Suppressor macrophage treated with lipopolysaccharide for 1 hour (primary cell): ENCODE results near the gene IQCK.
"Not testable (repeated sequence)": the region's sequence is repeated elsewhere in the genome, so short reads cannot be mapped to it uniquely, and the experiment has no call there.

Experiments
- DNase-seq, 3 donors: peaks; one replicate each; pipeline ENCODE4 v3.0.0-alpha.2; 2020 to 2022

Gene IQCK

DNA sequence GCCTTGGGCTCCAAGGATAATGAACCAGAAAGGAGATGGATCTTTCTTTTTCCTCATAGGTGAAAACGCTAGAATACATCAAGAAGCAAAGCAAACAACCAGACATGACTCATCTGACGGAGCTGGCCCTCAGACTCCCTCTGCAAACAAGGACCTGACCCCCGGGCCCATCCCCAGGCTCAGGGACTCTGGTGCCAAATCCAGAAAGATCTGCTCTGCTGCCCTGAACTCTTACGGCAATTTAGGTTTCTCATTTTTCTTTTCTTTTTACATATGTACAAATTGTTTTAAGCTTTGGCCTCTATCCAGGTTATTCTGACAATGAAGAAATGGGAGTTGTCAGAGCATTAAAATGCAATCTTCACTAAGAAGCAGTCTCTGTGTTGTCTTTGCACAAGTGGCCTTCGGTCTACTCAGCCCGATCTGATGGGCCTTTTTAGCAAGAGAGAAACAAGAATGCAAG lies 17.7 kb upstream of the IQCK start:
- DNase-seq: no peak

DNA sequence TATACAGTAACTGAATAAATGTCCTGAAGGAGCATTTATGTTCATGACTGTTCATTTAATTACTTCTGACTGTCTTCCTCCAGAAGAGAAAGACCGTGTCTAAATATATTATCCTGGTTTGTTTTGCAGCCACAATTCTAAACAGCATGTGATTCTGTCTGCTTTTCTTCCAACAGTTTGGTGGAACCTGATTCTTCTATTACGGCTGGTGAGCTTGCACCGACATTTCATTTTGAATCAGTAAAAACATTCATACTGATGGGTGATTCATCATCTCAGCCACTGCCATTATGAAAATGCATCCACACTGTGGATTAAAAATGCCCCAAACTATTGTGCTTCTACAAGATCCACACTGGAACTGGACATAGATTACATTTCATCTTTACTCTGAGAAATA lies 17.0 kb upstream of the IQCK start:
- no peak for DNase-seq

DNA sequence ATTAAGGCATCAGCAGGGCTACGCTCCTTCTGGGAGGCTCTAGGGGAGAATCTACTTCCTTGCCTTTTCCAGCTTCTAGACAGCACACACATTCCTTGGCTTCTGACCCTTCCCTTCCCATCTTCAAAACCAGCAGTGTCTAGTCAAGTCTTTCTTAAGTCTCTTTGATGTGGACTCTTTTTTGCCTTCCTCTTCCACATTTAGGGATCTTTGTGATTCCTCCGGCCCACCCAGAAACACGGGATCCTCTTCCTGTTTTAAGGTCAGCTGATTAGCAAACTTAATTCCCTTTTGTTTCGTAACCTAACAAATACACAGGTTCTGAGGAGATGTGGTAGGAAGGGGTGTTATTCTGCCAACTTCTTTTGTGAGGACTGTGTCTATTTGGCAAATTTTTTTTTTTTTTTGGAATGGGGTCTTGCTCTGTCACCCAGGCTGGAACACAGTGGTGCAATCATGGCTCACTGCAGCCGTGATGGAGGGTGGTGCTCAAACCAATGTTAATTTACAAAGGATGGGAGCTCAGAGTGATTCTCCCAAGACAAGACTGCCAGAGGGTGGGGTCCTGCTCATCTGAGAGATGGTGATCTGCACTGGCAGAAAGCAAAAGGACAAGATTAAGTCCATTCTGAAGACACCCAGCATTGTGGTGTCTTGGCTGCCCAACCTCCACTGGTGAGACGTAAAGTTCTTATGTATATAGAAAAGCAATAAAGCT lies 14.7 kb upstream of the IQCK start:
- peak; percentile 57 to 71 (median 69) for DNase-seq

DNA sequence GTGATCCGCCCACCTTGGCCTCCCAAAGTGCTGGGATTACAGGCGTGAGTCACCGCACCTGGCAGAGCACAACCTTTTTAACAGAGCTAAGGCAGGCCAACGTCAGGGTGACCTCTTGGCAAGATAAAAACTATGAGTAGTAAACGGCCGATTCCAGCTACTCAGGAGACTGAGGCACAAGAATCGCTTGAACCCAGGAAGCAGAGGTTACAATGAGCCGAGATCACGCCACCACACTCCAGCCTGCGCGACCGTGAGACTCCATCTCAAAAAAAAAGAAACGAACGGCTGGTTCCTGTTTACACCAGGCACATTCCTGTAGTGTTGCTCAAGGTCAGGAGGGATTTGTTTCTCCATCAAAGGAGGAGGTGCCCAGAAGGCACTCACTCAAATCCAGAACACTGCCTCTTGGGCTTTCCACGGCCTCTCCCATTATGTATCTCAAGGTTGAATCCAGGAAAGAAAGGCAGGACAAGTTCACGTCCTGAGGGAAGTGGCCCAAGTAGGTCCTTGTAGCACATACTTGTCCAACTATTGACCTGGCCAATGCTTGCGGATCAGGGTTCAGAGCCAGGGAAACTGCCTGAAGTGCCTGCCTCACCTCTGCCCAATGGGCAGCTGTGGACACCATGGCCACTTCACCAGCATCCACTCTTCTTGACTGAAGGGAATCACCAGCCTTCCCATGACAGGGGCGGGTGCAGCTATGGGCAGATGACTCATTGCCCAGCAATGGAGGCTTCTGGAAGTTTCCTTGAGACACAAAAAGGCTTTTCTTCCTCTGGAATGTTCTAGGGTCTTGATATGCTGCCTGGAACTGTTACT lies 13.5 kb upstream of the IQCK start:
- DNase-seq: peak in 2 of 3 donors; percentile 29 to 34

GRCh38 chr16:19705146-19705501 lies 12.9 kb upstream of the IQCK start:
- no peak for DNase-seq

GRCh38 chr16:19705843-19706242 lies 12.2 kb upstream of the IQCK start:
- DNase-seq: peak; percentile 24 to 38 (median 30)

DNA sequence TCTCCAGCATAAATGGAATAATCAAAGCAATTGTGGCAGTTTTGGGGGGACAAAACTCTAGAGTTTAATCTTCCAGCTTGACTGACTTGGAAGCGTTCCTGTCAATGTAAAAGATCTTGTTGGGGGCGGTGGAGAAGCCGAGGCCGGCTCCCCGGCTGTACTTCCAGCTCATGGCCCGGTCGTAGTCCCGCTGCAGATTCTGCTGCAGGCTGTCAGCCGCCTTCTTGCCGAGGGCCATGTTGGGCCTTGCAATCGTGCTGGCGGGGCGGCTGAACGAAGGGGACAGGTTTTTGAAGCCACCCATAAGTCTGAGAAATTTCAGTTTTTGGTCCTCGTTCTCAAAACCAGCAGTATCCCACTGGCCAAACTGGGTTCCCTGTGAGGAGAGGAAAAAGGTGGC lies 11.2 kb upstream of the IQCK start:
- no peak for DNase-seq

DNA sequence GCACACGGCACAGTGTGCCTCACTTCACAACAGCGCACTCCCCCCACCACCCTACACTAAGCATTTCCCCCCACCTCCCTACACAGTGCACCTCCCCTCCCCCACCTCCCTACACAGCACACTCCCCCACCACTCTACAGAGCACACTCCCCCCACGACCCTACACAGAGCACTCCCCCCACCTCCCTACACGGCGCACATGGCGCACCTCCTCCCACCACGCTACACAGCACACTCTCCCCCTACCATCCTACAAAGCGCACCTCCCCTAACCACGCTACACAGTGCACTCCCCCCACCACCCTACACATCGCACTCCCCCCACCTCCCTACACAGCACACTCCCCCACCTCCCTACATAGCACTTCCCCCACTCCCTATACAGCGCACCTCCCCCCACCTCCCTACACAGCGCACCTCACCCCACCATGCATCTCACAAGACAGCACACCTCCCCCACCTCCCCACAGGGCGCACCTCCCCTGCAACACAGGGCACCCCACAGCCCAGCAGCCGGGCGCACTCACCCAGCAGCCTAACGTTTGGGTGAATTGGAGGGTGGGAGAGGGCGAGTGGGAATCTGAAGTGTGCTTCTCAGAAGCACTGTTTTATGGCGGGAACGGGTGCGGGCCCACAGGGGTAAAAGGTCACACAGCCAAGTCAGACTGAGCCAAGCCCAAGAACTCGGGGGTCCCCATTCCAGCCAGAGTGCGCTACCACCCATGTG lies 10.3 kb upstream of the IQCK start:
- no peak for DNase-seq

DNA sequence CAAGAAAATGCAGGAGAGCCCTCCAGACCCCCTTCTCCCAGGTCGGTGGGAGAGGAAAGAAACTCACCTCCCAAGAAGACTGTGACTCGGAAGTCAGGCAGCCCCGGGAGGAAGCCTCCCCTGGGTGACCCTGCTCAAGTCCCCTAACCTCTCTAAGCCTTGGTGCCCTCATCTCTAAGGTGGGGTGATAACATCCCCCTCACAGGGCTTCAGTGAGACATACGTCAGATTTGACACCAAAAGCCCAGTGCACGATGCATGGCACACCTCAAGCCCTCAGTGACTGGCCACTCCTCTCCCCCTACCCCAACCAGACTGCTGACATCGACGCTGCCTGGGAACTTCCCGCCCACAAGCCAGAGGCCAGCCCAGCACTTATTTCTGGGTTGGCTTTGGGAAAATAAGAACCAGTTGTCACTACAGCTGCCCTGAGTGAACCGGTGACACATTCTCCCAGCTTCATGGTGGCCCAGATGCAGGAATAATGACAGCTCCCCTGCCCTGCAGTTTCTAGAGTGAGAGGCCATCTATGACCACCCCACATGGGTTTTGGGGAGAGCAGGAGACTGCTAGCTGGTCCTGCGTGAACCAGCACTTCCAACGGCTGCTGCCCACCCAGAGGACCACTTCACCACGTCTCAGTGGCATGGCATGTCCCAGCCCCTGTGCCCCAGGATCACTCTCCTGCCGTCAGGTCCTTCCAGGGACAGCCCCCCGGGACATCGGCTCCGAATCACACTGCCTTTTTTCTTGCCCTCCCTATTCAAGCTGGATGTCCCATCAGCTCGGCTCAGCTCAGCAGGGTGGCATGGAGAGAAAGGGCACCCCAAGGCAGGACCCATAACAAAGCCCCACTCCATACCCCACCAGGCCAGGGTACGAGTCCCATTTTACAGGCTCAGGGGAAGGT lies 9.5 kb upstream of the IQCK start:
- DNase-seq: no peak

DNA sequence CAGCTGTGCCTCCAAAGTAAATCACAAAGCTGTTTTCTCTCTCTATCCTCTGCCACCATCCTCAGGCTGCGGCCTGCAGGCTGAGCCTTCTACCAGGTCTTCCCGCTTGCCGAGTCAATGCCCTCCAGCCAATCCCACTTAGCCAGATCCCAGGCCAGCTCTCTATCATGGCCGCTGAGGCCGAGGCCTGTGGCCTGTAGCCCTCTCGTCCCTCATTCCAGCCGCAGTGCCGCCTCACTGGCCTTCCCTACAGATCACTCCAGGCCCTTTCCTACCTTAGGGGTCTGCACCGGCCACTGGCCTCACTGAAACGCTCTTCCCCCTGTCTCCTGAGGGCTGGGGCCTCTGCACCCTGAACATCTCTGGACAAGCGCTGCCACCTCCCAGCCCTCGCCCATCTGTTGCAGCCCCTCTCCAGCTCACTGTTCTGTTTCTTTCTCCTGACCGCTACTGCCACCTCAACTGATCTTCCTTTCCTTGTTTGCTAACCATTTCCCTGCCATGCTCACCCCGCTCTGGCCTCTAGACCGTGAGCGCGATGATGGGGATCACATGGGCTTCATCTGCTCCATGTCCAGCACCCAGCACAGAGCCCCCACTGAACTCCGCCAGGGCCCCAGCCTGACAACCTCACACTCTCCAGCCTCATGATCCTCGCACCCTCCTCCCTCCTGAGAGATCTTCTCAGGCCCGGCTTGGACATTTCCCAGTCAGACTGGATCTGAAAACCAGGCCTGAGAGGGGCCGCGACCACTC lies 8.5 kb upstream of the IQCK start:
- DNase-seq: no peak

GRCh38 chr16:19710191-19710908 lies 7.7 kb upstream of the IQCK start:
- no peak for DNase-seq

- no peak for DNase-seq
Measured at GRCh38 chr16:19710991-19711545, 7.0 kb upstream of the IQCK start.

- DNase-seq: no peak
Measured at GRCh38 chr16:19711643-19712042, 6.4 kb upstream of the IQCK start.

DNA sequence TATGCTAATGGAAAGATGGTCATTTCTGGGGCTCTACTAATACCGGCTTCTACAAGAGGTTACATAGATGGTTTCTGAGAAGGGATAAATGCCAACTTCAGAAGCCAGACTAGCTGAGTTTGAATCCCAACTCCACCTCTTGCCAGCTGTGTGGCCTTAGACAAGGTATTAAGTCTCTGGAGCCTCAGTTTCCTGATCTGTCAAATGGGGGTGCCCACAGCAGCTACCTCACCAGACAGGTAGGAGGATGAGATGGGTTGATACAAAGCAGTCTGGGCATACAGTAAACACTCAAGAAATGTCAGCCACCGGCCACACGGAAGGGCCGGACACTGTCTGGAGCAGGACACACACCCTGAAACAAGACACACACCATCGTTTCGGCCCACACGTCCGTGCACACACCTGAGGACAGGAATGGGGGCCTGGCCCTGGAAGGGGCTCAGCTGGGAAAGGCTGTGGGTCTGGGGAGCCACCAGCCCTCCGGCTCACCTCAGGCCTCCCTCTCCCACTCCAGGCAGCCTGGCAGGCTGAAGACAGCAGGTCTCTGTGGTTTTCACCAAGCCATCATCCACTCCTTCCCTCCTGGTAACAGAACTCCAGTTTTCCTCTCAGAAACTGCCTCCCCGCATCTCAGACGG lies 5.5 kb upstream of the IQCK start:
- no peak for DNase-seq

DNA sequence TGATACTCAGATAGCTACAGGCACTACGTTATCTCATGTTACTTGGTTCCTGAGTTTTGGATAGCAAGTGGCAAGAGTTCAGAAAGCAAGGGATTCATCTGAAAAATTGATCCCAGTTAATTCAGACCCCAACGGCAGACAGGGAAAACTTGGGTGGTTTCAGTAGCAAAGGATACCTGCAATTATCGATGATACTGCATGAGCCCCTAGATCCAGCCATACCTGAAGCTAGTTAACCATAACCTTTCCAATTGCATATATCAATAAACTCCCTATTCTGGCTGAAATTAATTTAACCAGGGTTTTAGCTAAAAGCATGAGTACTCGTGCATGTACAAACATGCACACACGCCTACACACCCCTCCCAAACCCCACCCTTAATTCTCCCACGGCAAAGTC lies 4.4 kb upstream of the IQCK start:
- DNase-seq: no peak

- no peak for DNase-seq
Measured at GRCh38 chr16:19715566-19715965, 2.5 kb upstream of the IQCK start.

DNA sequence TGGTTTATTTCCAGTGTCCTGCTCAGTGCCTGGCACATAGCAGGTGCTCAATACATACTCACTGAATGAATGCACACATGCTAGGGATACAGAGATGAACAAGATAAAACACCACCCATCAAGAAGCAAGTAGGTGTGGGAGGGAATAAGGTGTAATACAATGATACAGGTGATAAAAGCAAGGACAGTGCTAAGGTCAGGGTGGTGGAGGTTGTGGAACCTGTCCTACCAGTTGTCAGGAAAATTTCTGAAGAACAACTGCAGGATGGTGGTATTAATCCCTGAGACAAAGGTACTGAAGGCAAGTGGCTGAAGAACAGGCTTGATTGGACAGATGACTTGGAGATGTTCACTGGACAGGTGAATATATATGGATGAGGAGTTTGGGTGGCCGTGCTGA lies 1.9 kb upstream of the IQCK start:
- no peak for DNase-seq

DNA sequence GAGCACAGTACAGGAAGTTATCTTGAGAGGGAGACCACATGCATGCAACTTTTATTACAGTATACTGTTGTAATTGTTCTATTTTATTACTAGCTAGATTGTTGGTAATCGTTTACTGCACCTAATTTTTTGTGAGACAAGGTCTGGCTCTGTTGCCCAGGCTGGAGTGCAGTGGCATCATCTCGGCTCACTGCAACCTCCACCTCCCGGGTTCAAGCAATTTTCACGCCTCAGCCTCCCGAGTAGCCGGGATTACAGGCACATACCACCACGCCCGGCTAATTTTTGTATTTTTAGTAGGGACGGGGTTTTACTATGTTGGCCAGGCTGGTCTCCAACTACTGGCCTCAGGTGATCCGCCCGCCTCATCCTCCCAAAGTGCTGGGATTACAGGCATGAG lies 1.3 kb upstream of the IQCK start:
- not testable (repeated sequence) for DNase-seq

DNA sequence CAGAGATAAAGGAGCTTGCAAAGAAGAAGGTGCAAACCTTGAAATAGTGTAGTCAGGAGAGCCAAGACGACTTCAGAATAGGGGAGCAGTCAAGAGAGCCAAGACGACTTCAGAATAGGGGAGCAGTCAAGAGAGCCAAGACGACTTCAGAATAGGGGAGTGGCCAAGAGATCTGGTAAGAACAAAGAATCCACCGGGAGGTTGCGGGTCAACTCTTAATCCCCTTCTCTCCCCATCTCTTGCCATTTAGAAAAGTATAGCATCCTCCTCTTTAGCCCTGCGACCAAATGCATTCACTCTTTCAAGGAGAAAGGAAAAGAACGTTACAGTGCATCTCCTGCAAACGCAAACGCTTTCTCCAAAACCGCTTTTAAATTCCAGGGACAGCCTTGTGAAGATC lies 757 bp upstream of the IQCK start:
- DNase-seq: no peak

GRCh38 chr16:19718624-19718965 lies 524 bp downstream of the IQCK start:
- DNase-seq: peak in 1 of 3 donors; percentile 49
